K562 (cell line): ENCODE results near the gene SCAANT1.

Source experiments
- FOS ChIP-seq: IDR thresholded peaks from 3 replicates; pipeline ENCODE4 v1.6.1; 2011; ENCODE audit not compliant: insufficient read length; ENCODE audit errors: extremely low read depth
- MTA3 ChIP-seq: fragments of 450-650 bp; formaldehyde crosslinking; IDR thresholded peaks from 2 replicates; pipeline ENCODE4 v1.6.1; 2017; ENCODE audit warnings: mild to moderate bottlenecking, borderline replicate concordance
- MYC ChIP-seq, 2 experiments: fragments of 250-450 bp in 1 of 2; sonication (Bioruptor Pico) in 1 of 2; IDR thresholded peaks; 2 replicates each; pipeline versions ENCODE4 v1.5.1 to v1.6.1; 2012 to 2021; ENCODE audit warnings: low read depth in 2 of 2, borderline replicate concordance in 1 of 2, improper control_type of control experiment in 1 of 2, low read length in 1 of 2, mild to moderate bottlenecking in 1 of 2, moderate library complexity in 1 of 2
- NR2C2 ChIP-seq, 2 experiments: fragments of 200-800 bp in 1 of 2; sonication (Bioruptor generic) in 1 of 2; sonication (generic) in 1 of 2; formaldehyde crosslinking in 1 of 2; IDR thresholded peaks; 2 replicates each; pipeline versions ENCODE4 v1.6.1 to v1.8.0; 2016 to 2022; ENCODE audit warnings: mild to moderate bottlenecking in 1 of 2, missing compliant biosample characterization in 1 of 2, missing genetic modification characterization in 1 of 2, missing genetic modification reagents in 1 of 2
- RCOR1 ChIP-seq, 2 experiments: IDR thresholded peaks; 2 replicates each; pipeline ENCODE4 v1.6.1; 2012; ENCODE audit warnings: low read depth in 2 of 2, low read length in 2 of 2, borderline replicate concordance in 1 of 2, improper control_type of control experiment in 1 of 2
- SMAD2 ChIP-seq: fragments of 150-350 bp; IDR thresholded peaks from 2 replicates; pipeline ENCODE4 v1.6.1; 2014; ENCODE audit warnings: low read depth, mild to moderate bottlenecking, low read length
- SPI1 ChIP-seq: IDR thresholded peaks from 2 replicates; pipeline ENCODE4 v1.6.1; 2011; ENCODE audit warnings: low read depth, low read length, control low read depth, borderline replicate concordance
- THAP7 ChIP-seq: fragments of 250-450 bp; sonication (Bioruptor Pico); IDR thresholded peaks from 2 replicates; pipeline ENCODE4 v1.5.0; 2021
- TF ChIP-seq, protein P1 (sequence below): fragments of 150-350 bp; IDR thresholded peaks from 2 replicates; pipeline ENCODE4 v1.6.1; 2014; ENCODE audit warnings: low read depth, mild to moderate bottlenecking, low read length, borderline replicate concordance
- TF ChIP-seq, protein P2 (sequence below): sonication (generic); formaldehyde crosslinking; IDR thresholded peaks from 2 replicates; pipeline ENCODE4 v1.8.1; 2023; ENCODE audit warnings: mild to moderate bottlenecking, missing genetic modification reagents, moderate library complexity
- TF ChIP-seq, protein P3 (sequence below): sonication (generic); formaldehyde crosslinking; IDR thresholded peaks from 2 replicates; pipeline ENCODE4 v1.8.1; 2023; ENCODE audit warnings: mild to moderate bottlenecking, missing genetic modification reagents

DNA sequence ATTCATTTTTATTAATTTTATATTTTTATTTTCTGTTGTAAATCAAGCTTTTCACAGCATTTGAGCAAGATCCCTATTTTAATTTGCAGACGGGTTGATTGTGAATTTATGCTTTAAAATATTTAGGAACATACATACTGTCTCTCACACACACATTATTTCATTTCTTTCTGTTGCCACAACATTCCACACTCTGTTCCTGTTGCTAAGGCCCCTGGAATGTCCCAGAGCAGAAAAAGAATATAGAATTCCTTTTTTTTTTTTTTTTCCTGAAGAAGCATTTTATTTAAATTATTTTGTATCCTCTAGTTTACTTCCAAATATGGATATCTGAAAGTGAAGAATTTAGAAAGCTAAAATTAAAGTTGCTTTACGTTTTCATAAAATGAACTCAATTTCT lies 36.8 kb upstream of the SCAANT1 start:
- TF ChIP-seq RCOR1 (IDR thresholded peaks at IDR 0.05; ENCODE audit: borderline replicate concordance in 1 of 2, low read depth in 2 of 2, low read length in 2 of 2): no peak
- TF ChIP-seq THAP7: no peak
- no peak for TF ChIP-seq MTA3
- TF ChIP-seq SMAD2: no peak
- no peak for TF ChIP-seq MYC (IDR thresholded peaks at IDR 0.05; ENCODE audit: low read depth, low read length)
- no peak for TF ChIP-seq MYC (CRISPR knock-in tag; IDR thresholded peaks at IDR 0.05; ENCODE audit: borderline replicate concordance, low read depth)
- no peak for TF ChIP-seq SPI1
- TF ChIP-seq, protein P1, sequence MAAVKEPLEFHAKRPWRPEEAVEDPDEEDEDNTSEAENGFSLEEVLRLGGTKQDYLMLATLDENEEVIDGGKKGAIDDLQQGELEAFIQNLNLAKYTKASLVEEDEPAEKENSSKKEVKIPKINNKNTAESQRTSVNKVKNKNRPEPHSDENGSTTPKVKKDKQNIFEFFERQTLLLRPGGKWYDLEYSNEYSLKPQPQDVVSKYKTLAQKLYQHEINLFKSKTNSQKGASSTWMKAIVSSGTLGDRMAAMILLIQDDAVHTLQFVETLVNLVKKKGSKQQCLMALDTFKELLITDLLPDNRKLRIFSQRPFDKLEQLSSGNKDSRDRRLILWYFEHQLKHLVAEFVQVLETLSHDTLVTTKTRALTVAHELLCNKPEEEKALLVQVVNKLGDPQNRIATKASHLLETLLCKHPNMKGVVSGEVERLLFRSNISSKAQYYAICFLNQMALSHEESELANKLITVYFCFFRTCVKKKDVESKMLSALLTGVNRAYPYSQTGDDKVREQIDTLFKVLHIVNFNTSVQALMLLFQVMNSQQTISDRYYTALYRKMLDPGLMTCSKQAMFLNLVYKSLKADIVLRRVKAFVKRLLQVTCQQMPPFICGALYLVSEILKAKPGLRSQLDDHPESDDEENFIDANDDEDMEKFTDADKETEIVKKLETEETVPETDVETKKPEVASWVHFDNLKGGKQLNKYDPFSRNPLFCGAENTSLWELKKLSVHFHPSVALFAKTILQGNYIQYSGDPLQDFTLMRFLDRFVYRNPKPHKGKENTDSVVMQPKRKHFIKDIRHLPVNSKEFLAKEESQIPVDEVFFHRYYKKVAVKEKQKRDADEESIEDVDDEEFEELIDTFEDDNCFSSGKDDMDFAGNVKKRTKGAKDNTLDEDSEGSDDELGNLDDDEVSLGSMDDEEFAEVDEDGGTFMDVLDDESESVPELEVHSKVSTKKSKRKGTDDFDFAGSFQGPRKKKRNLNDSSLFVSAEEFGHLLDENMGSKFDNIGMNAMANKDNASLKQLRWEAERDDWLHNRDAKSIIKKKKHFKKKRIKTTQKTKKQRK: no peak
- TF ChIP-seq, protein P2, sequence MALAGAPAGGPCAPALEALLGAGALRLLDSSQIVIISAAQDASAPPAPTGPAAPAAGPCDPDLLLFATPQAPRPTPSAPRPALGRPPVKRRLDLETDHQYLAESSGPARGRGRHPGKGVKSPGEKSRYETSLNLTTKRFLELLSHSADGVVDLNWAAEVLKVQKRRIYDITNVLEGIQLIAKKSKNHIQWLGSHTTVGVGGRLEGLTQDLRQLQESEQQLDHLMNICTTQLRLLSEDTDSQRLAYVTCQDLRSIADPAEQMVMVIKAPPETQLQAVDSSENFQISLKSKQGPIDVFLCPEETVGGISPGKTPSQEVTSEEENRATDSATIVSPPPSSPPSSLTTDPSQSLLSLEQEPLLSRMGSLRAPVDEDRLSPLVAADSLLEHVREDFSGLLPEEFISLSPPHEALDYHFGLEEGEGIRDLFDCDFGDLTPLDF: no peak
- TF ChIP-seq, protein P3, sequence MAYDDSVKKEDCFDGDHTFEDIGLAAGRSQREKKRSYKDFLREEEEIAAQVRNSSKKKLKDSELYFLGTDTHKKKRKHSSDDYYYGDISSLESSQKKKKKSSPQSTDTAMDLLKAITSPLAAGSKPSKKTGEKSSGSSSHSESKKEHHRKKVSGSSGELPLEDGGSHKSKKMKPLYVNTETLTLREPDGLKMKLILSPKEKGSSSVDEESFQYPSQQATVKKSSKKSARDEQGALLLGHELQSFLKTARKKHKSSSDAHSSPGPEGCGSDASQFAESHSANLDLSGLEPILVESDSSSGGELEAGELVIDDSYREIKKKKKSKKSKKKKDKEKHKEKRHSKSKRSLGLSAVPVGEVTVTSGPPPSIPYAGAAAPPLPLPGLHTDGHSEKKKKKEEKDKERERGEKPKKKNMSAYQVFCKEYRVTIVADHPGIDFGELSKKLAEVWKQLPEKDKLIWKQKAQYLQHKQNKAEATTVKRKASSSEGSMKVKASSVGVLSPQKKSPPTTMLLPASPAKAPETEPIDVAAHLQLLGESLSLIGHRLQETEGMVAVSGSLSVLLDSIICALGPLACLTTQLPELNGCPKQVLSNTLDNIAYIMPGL (CRISPR knock-in tag): no peak
- no peak for TF ChIP-seq NR2C2 (CRISPR knock-in tag; IDR thresholded peaks at IDR 0.05)
- no peak for TF ChIP-seq NR2C2 (tag; IDR thresholded peaks at IDR 0.05)
- no peak for TF ChIP-seq FOS
